Left lung (tissue), 10 donors: ENCODE data around the gene LSG1. TPM values are rescaled to one million over a fixed set of nuclear protein-coding genes. Genes with fewer than 3 reads are reported as not detected.

Experiments
- ATAC-seq: fragments of 200-7000 bp; cut with Tn5 transposase; one replicate; pipeline ENCODE4 v1.9.1; 2020; ENCODE audit warnings: moderate library complexity
- DNase-seq, 4 donors: peaks; one replicate each; pipeline ENCODE4 v3.0.0-alpha.2; 2013 to 2020
- H3K27ac ChIP-seq, 2 donors: fragments of 200-600 bp; sonication (generic) in 1 of 2; one replicate each; pipeline versions ENCODE4 v1.5.0 to v1.8.0; 2020 to 2021
- H3K27me3 ChIP-seq, 2 donors: fragments of 200-600 bp; sonication (generic) in 1 of 2; one replicate each; pipeline versions ENCODE4 v1.5.0 to v1.8.0; 2020 to 2021
- H3K36me3 ChIP-seq, 2 donors: fragments of 200-600 bp; sonication (generic) in 1 of 2; one replicate each; pipeline versions ENCODE4 v1.5.0 to v1.8.0; 2020 to 2021
- H3K4me1 ChIP-seq, 2 donors: fragments of 200-600 bp; one replicate each; pipeline ENCODE4 v1.8.0; 2021
- H3K4me3 ChIP-seq, 2 donors: fragments of 200-600 bp; sonication (generic) in 1 of 2; one replicate each; pipeline versions ENCODE4 v1.5.0 to v1.8.0; 2020 to 2021; ENCODE audit warnings: mild to moderate bottlenecking in 1 of 2
- H3K9me3 ChIP-seq, 2 donors: fragments of 200-600 bp; sonication (generic) in 1 of 2; one replicate each; pipeline versions ENCODE4 v1.5.0 to v1.8.0; 2020 to 2021
- intact Hi-C, 2 donors: fragments of 100-400 bp; cut with DNase I; formaldehyde crosslinking; loops; one replicate each; pipeline versions ENCODE4 v1.11.2 to v1.14.2; 2022
- polyA plus RNA-seq, 6 donors: library from polyadenylated mRNA; unstranded; fragments of 120-200 nt; gene quantifications; one replicate each; pipeline ENCODE4 v1.2.1, GENCODE V29; 2013; ENCODE audit not compliant: insufficient read length in 6 of 6
- total RNA-seq, 2 donors: library from RNA; stranded (reverse); fragmentation: NEBNext Ultra II Directional; extraction: Animal tissue kit (Norgen Biotek cat#: 25700); gene quantifications; one replicate each; pipeline ENCODE4 v1.2.1, GENCODE V29; 2021
- TF ChIP-seq, protein P1 (sequence below), 2 donors: fragments of 200-600 bp; sonication (generic) in 1 of 2; IDR thresholded peaks; one replicate each; pipeline versions ENCODE4 v1.5.0 to v1.8.0; 2021; ENCODE audit warnings: antibody characterized with exemption in 2 of 2
- donor health status: DM: no; HTN: yes; CAD: no.
- donor health status: DM: no; HTN: no; CAD: no.

Gene LSG1
- total and polyA plus RNA-seq, 8 donors: 18.2 to 74.0 (median 46.9) TPM

DNA sequence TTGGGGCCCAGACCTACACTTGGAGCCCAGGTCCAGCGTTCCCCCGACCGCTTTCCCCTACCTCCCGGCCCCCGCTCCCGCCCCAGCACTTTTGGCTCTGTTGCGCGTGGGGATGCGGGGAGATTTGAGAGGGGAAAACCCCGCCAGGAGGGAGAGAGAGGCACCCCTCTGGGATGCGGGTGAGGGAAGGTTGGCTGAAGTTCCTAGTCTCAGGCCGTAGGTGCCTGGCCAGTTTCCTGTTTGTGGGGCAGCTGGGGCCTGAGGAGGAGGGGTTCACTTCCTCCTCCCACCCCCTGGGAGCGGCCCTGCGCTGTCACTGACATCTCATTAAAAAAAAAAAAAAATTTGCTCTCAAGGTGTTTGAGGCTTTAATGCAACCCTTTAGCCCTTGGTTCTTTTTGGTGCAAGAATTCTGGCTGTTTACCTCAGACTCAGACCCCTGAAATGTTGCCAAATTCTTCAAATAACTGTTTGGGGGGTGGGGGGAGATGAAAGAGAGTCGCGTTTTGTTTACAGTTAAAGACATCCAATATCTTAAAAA lies 16.3 kb upstream of the LSG1 start:
- intact Hi-C loops: loop anchor here in 1 of 2 donors (5.0 kb wide), 1 partner anchor 419 kb away; no protein-coding TSS in a partner anchor
- H3K27ac ChIP-seq: peak overlapping the region; percentile 37 to 84
- H3K9me3 ChIP-seq: no peaks in the 10 kb centered on the region
- H3K4me1 ChIP-seq: peaks cover 24 to 47% of the 10 kb centered on the region in 2 donors
- TF ChIP-seq, protein P1, sequence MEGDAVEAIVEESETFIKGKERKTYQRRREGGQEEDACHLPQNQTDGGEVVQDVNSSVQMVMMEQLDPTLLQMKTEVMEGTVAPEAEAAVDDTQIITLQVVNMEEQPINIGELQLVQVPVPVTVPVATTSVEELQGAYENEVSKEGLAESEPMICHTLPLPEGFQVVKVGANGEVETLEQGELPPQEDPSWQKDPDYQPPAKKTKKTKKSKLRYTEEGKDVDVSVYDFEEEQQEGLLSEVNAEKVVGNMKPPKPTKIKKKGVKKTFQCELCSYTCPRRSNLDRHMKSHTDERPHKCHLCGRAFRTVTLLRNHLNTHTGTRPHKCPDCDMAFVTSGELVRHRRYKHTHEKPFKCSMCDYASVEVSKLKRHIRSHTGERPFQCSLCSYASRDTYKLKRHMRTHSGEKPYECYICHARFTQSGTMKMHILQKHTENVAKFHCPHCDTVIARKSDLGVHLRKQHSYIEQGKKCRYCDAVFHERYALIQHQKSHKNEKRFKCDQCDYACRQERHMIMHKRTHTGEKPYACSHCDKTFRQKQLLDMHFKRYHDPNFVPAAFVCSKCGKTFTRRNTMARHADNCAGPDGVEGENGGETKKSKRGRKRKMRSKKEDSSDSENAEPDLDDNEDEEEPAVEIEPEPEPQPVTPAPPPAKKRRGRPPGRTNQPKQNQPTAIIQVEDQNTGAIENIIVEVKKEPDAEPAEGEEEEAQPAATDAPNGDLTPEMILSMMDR (IDR thresholded peaks at IDR 0.05): no peak
- ATAC-seq (peak; percentile 3), DNase-seq (peak; percentile 41 to 75 (median 64))
- no peaks in the 10 kb centered on the region for H3K36me3 ChIP-seq
- peak overlapping the region; percentile 60 to 66 for H3K4me3 ChIP-seq
- H3K27me3 ChIP-seq: peaks cover 0 to 28% of the 10 kb centered on the region in 2 donors

DNA sequence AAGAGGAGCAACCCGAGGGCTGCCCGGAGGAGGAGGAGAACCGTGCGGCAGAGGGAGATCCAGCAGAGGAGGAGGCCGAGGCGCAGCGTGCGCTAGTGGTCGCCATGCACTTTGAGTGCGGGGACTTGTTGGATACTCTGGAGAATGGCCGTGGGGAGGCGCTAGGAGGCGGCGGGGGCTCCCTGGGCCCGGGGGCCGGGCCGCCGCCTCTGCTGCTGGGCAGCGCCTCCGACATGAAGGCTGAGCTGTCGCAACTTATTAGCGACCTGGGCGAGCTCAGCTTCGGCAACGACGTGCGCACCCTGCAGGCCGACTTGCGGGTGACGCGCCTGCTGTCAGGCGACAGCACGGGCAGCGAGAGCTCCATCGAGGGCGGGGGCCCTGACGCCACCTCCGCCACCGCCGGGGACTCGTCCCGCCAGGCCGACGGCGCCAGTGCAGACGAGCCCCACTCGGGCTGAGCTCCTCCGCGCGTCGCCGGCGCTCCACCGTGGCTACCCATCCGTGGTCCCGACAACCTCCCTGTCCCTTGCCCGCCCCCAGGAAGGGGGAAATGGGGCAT lies 15.7 kb upstream of the LSG1 start:
- DNase-seq: peak; percentile 54 to 95 (median 77)
- peaks cover 0 to 28% of the 10 kb centered on the region in 2 donors for H3K27me3 ChIP-seq
- H3K27ac ChIP-seq: peak overlapping the region; percentile 37 to 84
- no peaks in the 10 kb centered on the region for H3K36me3 ChIP-seq
- H3K4me3 ChIP-seq: peak overlapping the region; percentile 60 to 66
- H3K9me3 ChIP-seq: no peaks in the 10 kb centered on the region
- TF ChIP-seq, protein P1 (IDR thresholded peaks at IDR 0.05): peak; percentile 37 to 44
- intact Hi-C loops: loop anchor here in 1 of 2 donors (5.0 kb wide), 1 partner anchor 420 kb away; no protein-coding TSS in a partner anchor
- peak; percentile 61 for ATAC-seq
- H3K4me1 ChIP-seq: peaks cover 28 to 53% of the 10 kb centered on the region in 2 donors

DNA sequence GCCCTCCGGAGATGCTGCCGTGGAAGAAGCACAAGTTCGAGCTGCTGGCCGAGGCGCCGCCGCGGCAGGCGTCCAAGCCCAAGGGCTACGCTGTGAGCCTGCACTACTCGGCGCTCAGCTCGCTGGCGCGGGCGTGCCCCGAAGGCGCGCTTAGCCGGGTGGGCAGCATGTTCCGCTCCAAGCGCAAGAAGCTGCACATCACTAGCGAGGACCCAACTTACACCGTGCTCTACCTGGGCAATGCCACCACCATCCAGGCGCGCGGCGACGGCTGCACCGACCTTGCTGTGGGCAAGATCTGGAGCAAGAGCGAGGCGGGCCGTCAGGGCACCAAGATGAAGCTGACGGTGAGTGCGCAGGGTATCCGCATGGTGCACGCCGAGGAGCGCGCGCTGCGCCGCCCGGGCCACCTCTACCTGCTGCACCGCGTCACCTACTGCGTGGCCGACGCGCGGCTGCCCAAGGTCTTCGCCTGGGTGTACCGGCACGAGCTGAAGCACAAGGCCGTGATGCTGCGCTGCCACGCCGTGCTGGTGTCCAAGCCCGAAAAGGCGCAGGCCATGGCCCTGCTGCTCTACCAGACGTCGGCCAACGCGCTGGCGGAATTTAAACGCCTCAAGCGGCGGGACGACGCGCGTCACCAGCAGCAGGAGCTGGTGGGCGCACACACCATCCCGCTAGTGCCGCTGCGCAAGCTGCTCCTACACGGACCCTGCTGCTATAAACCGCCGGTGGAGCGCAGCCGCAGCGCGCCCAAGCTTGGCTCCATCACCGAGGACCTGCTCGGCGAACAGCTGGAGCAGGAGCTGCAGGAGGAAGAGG lies 15.0 kb upstream of the LSG1 start:
- peak; percentile 38 to 85 (median 50) for DNase-seq
- H3K27ac ChIP-seq: peak overlapping the region; percentile 76 to 84
- H3K4me1 ChIP-seq: peaks cover 28 to 58% of the 10 kb centered on the region in 2 donors
- TF ChIP-seq, protein P1 (IDR thresholded peaks at IDR 0.05): no peak
- no peaks in the 10 kb centered on the region for H3K36me3 ChIP-seq
- H3K27me3 ChIP-seq: peaks cover 0 to 28% of the 10 kb centered on the region in 2 donors
- peak overlapping the region; percentile 60 to 66 for H3K4me3 ChIP-seq
- intact Hi-C loops: loop anchor here in 1 of 2 donors (5.0 kb wide), 1 partner anchor 420 kb away; no protein-coding TSS in a partner anchor
- H3K9me3 ChIP-seq: no peaks in the 10 kb centered on the region
- ATAC-seq: peak; percentile 9

DNA sequence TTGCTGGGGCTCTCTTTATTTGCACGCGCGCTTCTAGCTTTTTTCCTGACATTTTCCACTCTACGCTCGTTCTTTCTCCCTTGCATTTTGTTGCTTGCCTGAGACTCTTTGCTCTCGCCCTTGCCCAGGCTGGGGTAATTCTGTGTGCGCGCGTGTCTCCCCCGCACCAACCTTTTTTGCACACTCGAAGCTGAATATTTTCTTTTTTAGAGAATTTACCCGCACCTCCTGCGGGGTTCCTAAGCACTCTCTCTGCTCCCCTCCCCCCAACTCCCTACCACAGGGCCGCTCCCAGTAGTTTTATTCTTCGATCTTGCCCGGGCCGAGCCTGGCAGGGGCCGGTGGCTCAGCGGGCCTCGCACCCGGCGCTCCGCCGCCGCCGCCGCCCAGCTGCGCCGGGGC lies 14.4 kb upstream of the LSG1 start:
- DNase-seq (no peak), ATAC-seq (no peak)
- TF ChIP-seq, protein P1 (IDR thresholded peaks at IDR 0.05): no peak
- intact Hi-C loops: loop anchor here in 1 of 2 donors (5.0 kb wide), 1 partner anchor 421 kb away; no protein-coding TSS in a partner anchor
- Histone ChIP-seq H3K4me3 (peak overlapping the region; percentile 60 to 66), H3K27me3 (peaks cover 0 to 28% of the 10 kb centered on the region in 2 donors), H3K9me3 (no peaks in the 10 kb centered on the region), H3K27ac (peak overlapping the region; percentile 76 to 84), H3K4me1 (peaks cover 28 to 58% of the 10 kb centered on the region in 2 donors), H3K36me3 (no peaks in the 10 kb centered on the region)
